ENCODE measurements around the gene NAA25. TPM values are rescaled to one million over a fixed set of nuclear protein-coding genes. Genes with fewer than 3 reads are reported as not detected.
"Not testable (repeated sequence)": the region's sequence is repeated elsewhere in the genome, so short reads cannot be mapped to it uniquely, and the experiment has no call there.

Gene NAA25
- total RNA-seq, 1 experiment from 2014 or later, result 29.2 TPM

DNA sequence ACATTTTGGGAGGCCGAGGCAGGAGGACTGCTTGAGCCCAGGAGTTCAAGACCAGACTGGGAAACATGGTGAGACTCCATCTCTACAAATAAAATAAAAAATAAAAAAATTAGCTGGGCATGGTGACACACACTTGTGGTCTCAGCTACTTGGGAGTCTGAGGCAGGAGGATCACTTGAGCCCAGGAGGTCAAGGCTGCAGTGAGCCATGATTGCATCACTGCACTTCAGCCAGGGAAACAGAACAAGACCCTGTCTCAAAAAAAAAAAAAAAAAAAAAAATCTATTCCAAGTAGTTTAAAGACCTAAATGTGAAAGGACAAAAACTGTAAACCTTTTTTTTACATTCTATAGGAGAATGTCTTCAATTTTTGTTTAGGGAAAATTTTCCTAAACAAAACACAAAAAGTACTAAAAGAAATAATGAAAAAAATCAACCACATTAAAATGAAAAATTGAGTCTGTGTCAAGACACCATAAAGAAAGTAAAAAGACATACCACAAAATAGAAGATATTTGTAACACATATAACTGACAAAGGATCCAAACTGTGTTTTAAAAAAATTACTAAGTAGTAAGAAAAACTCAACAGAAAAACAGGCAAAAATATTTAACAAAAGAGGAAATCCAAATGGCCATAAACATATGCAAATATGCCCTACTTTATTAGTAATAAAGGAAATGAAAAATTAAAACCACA, 112.7 kb downstream of the NAA25 start:
- no peak for DNase-seq (ENCODE audit: low read depth)
- in situ Hi-C loops (cut with HindIII; ENCODE audit: low pct_unique_long_range_greater_than_20kb, low sequenced_read_pairs), result no loop called here

DNA sequence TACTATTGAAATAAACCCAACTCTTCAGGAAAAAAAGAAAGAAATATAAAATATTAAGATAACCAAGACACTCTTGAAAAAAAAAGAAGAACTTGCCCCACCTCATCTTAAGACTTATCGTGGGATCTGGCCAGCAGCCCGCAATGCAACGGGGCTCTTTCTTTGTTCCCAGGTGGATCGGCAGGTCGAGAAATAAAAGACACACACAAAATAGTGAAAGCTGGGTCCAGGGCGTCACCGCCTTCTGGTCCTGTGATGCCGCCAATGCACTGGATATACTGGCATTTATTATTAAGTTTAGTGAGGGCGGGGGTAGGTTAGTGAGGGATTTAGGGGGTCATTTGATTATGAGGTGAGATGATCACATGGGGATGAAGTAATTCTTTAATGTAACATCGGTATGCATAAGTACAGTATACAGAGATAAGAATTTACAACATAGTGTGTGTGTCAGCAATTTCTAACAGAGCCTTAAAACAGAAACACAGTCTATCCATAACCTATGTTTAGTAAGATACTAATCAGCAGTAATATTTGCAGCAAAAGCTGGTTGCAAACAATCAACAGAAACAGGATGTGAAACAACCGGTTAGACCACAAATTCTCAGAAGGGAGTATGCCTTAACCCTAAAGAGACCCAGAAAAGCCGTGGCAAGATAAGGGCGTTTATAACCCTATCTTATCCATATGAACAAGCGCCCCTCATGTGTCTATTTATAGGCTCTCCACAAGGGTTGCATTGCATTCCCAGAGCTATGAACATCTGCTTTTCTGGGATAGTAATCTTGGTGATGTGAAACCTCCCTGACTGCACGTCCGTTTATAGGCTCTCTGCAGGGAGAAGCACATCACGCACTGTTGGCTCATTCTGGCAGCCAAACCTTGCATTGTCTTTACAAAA, 114.1 kb downstream of the NAA25 start:
- DNase-seq (ENCODE audit: low read depth); in situ Hi-C loops (cut with HindIII; ENCODE audit: low pct_unique_long_range_greater_than_20kb, low sequenced_read_pairs): not testable (repeated sequence)

DNA sequence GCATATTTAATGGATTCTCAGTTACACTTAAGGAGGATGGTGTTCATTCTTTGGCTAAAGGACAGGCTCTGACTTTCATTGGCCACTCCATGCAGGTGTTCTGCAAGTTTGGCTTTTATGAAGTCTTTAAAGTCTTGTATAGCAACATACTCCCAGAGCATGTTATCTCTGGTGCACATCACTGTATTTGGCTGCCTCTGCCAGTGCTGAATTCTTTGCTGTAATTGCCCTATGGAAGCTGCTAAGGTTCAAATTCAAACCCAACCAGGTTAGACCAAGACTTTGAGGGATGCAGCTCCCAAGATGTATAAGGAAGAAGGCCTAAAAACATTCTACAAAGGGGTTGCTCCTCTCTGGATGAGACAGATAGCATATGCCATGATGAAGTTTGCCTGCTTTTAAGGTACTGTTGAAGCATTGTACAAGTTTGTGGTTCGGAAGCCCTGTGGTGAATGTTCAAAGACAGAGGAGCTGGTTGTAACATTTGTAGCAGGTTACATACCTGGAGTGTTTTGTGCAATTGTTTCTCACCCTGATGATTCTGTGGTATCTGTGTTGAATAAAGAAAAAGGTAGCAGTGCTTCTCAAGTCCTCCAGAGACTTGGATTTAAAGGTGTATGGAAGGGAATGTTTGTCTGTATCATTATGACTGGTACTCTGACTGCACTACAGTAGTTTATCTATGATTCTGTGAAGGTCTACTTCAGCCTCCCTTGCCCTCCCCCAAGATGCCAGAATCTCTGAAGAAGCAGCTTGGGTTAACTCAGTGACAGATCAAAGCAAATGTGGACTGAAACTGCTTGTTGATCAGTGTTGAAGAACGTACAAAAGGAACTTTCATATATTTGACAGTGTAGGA, 115.1 kb downstream of the NAA25 start:
- in situ Hi-C loops (cut with HindIII; ENCODE audit: low pct_unique_long_range_greater_than_20kb, low sequenced_read_pairs), result no loop called here
- DNase-seq (ENCODE audit: low read depth), result no peak

DNA sequence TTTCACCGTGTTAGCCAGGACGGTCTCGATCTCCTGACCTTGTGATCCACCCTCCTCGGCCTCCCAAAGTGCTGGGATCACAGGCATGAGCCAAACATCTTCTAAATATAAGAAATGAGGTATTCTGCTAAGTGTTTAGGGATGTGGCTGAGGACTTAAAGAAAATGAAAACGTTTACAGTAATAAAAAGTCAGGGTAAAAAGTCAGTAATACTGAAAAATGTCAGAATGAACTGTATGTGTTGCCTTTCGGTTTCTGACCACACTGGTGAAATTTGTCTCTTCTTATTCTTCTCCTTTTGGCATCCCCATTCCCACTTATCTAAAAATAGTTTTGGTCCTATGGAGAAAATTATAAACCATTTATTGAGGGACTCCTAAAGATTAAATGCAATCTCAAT, 116.1 kb downstream of the NAA25 start:
- no peak for DNase-seq (ENCODE audit: low read depth)
- in situ Hi-C loops (cut with HindIII; ENCODE audit: low pct_unique_long_range_greater_than_20kb, low sequenced_read_pairs), result no loop called here

DNA sequence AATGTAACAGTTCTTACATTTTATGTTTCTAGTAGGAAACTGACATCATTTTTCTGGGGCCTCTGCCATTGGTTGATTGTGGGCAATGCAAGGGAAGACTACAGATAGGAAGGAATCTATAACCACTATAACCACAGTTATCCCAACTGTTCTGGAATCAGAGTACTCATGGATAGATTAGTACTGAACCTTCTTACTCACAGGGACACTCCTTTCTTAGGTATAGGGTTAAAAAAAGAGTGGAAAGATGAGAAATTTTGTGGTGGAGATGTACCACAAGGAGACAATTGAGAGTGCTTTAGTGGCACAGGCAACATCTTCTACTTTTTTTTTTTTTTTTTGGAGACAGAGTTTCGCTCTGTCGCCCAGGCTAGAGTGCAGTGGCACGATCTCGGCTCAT, 116.6 kb downstream of the NAA25 start:
- in situ Hi-C loops (cut with HindIII; ENCODE audit: low pct_unique_long_range_greater_than_20kb, low sequenced_read_pairs), result no loop called here
- DNase-seq (ENCODE audit: low read depth), result no peak

DNA sequence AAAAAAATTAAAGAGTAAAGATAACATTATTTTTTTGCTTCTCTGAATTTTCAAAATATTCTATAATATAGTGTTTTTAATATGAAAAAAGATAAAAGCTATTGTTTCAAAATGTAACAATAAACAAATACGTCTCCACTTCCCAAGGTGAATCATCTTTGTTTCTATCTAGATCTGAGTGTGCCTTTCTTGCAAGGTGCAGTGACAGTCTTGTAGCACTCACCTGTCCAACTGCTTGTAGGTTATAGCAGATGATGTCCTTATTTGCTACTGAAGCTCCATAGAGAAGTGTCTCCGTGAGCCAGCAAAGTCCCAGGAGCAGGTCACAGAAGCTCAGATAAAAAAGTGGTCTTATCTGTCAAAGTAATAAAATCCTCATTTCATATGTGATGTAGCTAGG, 117.0 kb downstream of the NAA25 start:
- no peak for DNase-seq (ENCODE audit: low read depth)
- in situ Hi-C loops (cut with HindIII; ENCODE audit: low pct_unique_long_range_greater_than_20kb, low sequenced_read_pairs), result no loop called here

DNA sequence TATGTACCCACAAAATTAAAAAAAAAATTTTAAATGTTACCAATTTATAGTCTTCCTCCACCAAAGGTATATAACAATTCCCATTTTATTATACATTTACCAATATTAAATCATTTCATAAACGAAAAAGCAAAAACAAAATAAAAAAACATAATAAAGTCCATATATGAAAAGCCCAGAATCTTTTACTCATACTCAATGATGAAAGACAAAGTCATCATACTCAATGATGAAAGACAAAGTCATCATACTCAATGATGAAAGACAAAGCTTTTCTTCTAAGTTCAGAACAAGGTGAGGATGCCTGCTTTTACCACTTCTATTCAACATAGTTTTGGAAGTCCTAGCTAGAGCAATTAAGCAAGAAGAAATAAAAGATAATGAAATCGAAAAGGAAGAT, 123.8 kb downstream of the NAA25 start:
- in situ Hi-C loops (cut with HindIII; ENCODE audit: low pct_unique_long_range_greater_than_20kb, low sequenced_read_pairs), result no loop called here
- no peak for DNase-seq (ENCODE audit: low read depth)

DNA sequence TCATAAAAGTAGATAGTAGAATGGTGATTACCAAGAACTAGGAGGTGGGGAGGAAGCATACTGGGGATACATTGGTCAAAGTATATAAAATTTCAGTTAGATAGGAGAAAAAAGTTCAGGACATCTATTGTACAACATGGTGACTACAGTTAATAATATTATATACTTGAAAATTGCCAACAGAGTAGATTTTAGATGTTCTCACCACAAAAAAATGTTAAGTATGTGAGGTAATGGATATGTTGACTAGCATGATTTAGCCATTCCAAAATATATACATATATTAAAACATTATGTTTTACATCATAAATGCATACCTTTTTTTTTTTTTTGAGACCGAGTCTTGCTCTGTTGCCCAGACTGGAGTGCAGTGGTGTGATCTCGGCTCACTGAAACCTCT, 126.6 kb downstream of the NAA25 start:
- in situ Hi-C loops (cut with HindIII; ENCODE audit: low pct_unique_long_range_greater_than_20kb, low sequenced_read_pairs), result no loop called here
- no peak for DNase-seq (ENCODE audit: low read depth)

DNA sequence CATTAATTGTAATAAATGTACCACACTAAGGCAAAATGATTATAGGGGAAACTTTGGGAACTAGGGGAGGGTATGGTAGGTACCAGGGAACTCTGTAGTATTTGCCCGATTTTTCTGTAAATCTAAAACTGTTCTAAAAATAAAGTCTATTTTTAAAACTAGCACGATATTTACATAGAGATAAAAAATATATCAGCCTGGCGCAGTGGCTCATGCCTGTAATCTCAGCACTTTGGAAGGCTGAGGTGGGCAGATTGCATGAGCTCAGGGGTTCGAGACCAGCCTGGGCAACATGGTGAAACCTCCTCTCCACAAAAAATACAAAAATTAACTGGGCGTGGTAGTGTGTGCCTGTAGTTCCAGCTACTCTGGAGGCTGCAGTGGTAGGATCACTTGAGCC, 128.0 kb downstream of the NAA25 start:
- in situ Hi-C loops (cut with HindIII; ENCODE audit: low pct_unique_long_range_greater_than_20kb, low sequenced_read_pairs), result no loop called here
- DNase-seq (ENCODE audit: low read depth), result no peak

DNA sequence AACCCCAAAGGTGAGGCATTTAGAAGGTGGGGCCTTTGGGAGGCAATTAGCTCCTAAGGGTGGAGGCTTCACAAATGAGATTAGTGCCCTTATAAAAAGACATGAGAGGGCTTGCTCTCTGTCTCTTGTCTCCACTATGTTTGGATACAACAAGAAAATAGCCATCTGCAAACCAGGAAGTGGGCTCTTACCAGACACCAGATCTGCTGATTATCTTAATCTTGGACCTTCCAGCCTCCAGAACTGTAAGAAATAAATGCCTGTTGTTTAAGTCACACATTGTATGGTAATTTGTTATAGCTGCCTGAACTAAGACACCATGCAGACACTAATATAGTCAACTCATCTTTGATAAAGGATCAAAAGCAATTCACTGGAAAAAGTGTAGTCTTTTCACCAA, 130.0 kb downstream of the NAA25 start:
- in situ Hi-C loops (cut with HindIII; ENCODE audit: low pct_unique_long_range_greater_than_20kb, low sequenced_read_pairs), result no loop called here
- DNase-seq (ENCODE audit: low read depth), result no peak

DNA sequence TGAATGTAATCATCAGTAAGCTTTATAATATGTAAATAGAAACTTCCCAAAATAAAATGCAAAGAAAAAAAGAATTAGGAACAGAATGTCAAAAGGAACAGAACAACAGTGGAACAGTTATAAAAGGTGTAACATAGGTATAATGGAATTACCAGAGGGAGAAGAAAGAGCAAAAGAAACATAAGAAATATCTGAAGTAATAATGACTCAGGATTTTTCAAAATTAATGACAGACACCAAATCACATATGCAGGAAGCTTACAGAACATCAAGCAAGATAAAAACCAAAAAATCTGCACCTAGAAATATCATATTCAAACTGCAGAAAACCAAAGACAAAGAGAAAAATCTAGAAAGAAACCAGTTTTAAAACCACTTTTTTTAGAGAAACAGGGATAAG, 131.7 kb downstream of the NAA25 start:
- in situ Hi-C loops (cut with HindIII; ENCODE audit: low pct_unique_long_range_greater_than_20kb, low sequenced_read_pairs), result no loop called here
- peak; percentile 2 for DNase-seq (ENCODE audit: low read depth)

Other genes starting within 250 kb of the NAA25 start
- 19.6 and 22.5 TPM in 2 replicates for gene TMEM116, start 95.6 kb downstream of the NAA25 start, total RNA-seq (2014; rRNA removed; shearing (Covaris generic); ENCODE audit: low replicate concordance)
- 166 and 193 TPM in 2 replicates for gene ERP29, start 95.4 kb downstream of the NAA25 start, total RNA-seq (2014; rRNA removed; shearing (Covaris generic); ENCODE audit: low replicate concordance)
- 26.4 and 32.3 TPM in 2 replicates for gene TRAFD1, start 16.8 kb upstream of the NAA25 start, total RNA-seq (2014; rRNA removed; shearing (Covaris generic); ENCODE audit: low replicate concordance)

Data from Caki2 (cell line).